Suprapubic skin (tissue), 3 donors: Measurements from ENCODE around the gene BICD1.

Experiments
- POLR2A ChIP-seq, 2 donors: fragments of 450-650 bp; IDR thresholded peaks; one replicate each; pipeline ENCODE4 v1.6.1; 2017; ENCODE audit warnings: antibody characterized with exemption in 2 of 2, mild to moderate bottlenecking in 2 of 2, moderate library complexity in 2 of 2
- TF ChIP-seq, protein P1 (sequence below), 2 donors: fragments of 200-600 bp in 1 of 2; fragments of 450-650 bp in 1 of 2; sonication (generic) in 1 of 2; IDR thresholded peaks; one replicate each; pipeline ENCODE4 v1.5.1; 2016 to 2019; ENCODE audit warnings: antibody characterized with exemption in 2 of 2, mild to moderate bottlenecking in 1 of 2, moderate library complexity in 1 of 2

DNA sequence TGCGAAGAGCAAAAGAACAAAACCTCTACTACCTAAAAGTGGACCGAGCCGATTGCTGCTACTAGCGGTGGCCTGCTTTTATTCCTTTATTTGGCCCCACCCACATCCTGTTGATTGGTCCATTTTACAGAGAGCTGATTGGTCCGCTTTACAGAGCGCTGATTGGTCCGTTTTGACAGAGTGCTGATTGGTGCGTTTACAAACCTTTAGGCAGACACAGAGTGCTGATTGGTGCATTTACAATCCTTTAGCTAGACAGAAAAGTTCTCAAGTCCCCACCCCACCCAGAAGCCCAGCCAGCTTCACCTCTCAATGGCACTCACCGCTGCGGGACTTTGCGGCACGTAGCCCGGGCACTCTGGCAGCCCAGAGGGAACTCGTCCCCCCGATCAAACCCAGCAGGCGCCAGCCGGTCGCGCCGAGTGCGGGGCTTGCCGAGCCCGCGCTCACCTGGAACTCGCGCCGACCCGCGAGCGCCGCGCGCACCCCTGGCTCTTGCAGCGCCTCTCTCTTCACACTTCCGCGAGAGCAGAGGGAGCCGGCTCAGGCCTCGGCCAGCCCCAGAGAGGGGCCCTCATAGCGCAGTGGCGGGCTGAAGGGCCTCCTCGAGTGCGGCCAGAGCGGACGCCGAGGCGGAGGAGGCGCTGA lies 284.0 kb downstream of the BICD1 start:
- TF ChIP-seq, protein P1, sequence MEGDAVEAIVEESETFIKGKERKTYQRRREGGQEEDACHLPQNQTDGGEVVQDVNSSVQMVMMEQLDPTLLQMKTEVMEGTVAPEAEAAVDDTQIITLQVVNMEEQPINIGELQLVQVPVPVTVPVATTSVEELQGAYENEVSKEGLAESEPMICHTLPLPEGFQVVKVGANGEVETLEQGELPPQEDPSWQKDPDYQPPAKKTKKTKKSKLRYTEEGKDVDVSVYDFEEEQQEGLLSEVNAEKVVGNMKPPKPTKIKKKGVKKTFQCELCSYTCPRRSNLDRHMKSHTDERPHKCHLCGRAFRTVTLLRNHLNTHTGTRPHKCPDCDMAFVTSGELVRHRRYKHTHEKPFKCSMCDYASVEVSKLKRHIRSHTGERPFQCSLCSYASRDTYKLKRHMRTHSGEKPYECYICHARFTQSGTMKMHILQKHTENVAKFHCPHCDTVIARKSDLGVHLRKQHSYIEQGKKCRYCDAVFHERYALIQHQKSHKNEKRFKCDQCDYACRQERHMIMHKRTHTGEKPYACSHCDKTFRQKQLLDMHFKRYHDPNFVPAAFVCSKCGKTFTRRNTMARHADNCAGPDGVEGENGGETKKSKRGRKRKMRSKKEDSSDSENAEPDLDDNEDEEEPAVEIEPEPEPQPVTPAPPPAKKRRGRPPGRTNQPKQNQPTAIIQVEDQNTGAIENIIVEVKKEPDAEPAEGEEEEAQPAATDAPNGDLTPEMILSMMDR (IDR thresholded peaks at IDR 0.05): no peak
- TF ChIP-seq POLR2A (IDR thresholded peaks at IDR 0.05): no peak
